H1 (cell line): ENCODE results near the gene MLN. TPM values are rescaled to one million over a fixed set of nuclear protein-coding genes. Genes with fewer than 3 reads are reported as not detected.

ENCODE experiments used
- CTCF ChIA-PET: fragments of 300-600 bp; sonication (Branson Sonifier 250); formaldehyde crosslinking; loops from one replicate; lab custom pipeline; 2021; ENCODE audit not compliant: partially characterized antibody; lab: Charles Lee
- POLR2A ChIA-PET: fragments of 300-600 bp; sonication (Branson Sonifier 250); formaldehyde crosslinking; loops from one replicate; lab custom pipeline; 2021; ENCODE audit warnings: inconsistent platforms; ENCODE audit not compliant: partially characterized antibody; lab: Charles Lee
- DNase-seq, 2 experiments: peaks; one replicate each; pipeline versions ENCODE4 v3.0.0 to v3.0.0-alpha.2; 2010 to 2022; ENCODE audit warnings: low spot score in 2 of 2, low read depth in 1 of 2, mixed read lengths in 1 of 2
- FAIRE-seq: peaks from 2 replicates; lab custom pipeline; 2011; peaks lifted over from hg19 to GRCh38; lab: Jason Lieb, UNC
- H2AFZ ChIP-seq: 2 replicates; pipeline ENCODE4 v1.8.1; 2012; ENCODE audit warnings: low read length, inconsistent platforms
- H2AK5ac ChIP-seq: 2 replicates; pipeline ENCODE4 v1.6.1; 2013; ENCODE audit warnings: low read depth, low read length
- H2BK120ac ChIP-seq: replicated peaks from 2 replicates; pipeline ENCODE3; 2013; ENCODE audit warnings: low read depth, low read length, inconsistent platforms
- H2BK12ac ChIP-seq: 2 replicates; pipeline ENCODE4 v1.6.1; 2013; ENCODE audit warnings: low read depth, low read length
- H2BK15ac ChIP-seq: 2 replicates; pipeline ENCODE4 v1.6.1; 2013; ENCODE audit warnings: low read length
- H2BK20ac ChIP-seq: 2 replicates; pipeline ENCODE4 v1.6.1; 2013; ENCODE audit warnings: low read length
- H2BK5ac ChIP-seq: 2 replicates; pipeline ENCODE4 v1.6.1; 2013; ENCODE audit warnings: low read depth, low read length
- H3K14ac ChIP-seq: 2 replicates; pipeline ENCODE4 v1.6.1; 2013; ENCODE audit warnings: inconsistent platforms; ENCODE audit not compliant: insufficient read length
- H3K18ac ChIP-seq: 2 replicates; pipeline ENCODE4 v1.6.1; 2013; ENCODE audit warnings: low read length; ENCODE audit errors: extremely low read depth
- H3K23ac ChIP-seq: 2 replicates; pipeline ENCODE4 v1.6.1; 2013; ENCODE audit warnings: inconsistent platforms; ENCODE audit not compliant: insufficient read length
- H3K23me2 ChIP-seq: 2 replicates; pipeline ENCODE4 v1.6.1; 2013; ENCODE audit warnings: low read depth, low read length
- H3K27ac ChIP-seq: 2 replicates; pipeline ENCODE4 v1.6.1; 2011; ENCODE audit warnings: low read depth, low read length, inconsistent platforms
- H3K27me3 ChIP-seq, 4 experiments: replicated peaks in 1 of 4; 1 replicate in 1 of 4; 2 replicates in 3 of 4; pipeline versions ENCODE4 v1.6.1 to v1.8.1; 2011 to 2013; ENCODE audit warnings: low read length in 3 of 4, mild to moderate bottlenecking in 3 of 4, inconsistent platforms in 2 of 4, mixed read lengths in 2 of 4, moderate library complexity in 1 of 4; ENCODE audit not compliant: control insufficient read depth in 3 of 4, insufficient read depth in 3 of 4; ENCODE audit errors: extremely low read depth in 1 of 4
- H3K36me3 ChIP-seq, 4 experiments: 2 replicates each; pipeline versions ENCODE4 v1.6.1 to v1.8.1; 2011 to 2013; ENCODE audit warnings: mild to moderate bottlenecking in 4 of 4, low read length in 3 of 4, moderate library complexity in 2 of 4, control low read depth in 1 of 4, inconsistent platforms in 1 of 4; ENCODE audit not compliant: insufficient read depth in 4 of 4, control insufficient read depth in 2 of 4
- H3K4ac ChIP-seq: replicated peaks from 2 replicates; pipeline ENCODE3; 2013; ENCODE audit warnings: low read length, low read depth, mixed read lengths, inconsistent platforms; ENCODE audit not compliant: insufficient read length
- H3K4me1 ChIP-seq, 4 experiments: replicated peaks in 1 of 4; 1 replicate in 1 of 4; 2 replicates in 3 of 4; pipeline versions ENCODE4 v1.6.1 to v1.8.1; 2011 to 2013; ENCODE audit warnings: low read length in 3 of 4, inconsistent platforms in 2 of 4, mixed read lengths in 1 of 4; ENCODE audit not compliant: insufficient read depth in 4 of 4, control insufficient read depth in 3 of 4
- H3K4me2 ChIP-seq, 2 experiments: 2 replicates each; pipeline versions ENCODE4 v1.6.1 to v1.8.1; 2011 to 2013; ENCODE audit warnings: low read depth in 2 of 2, low read length in 2 of 2, control low read depth in 1 of 2, inconsistent platforms in 1 of 2, mild to moderate bottlenecking in 1 of 2; ENCODE audit not compliant: insufficient read depth in 1 of 2
- H3K4me3 ChIP-seq, 4 experiments: fragments of 200-600, 300-600 bp in 1 of 4; sonication (generic), shearing (Covaris generic), sonication (Bioruptor Twin) in 1 of 4; 2 replicates each; pipeline versions ENCODE4 v1.5.1 to v1.8.1; 2011 to 2016; ENCODE audit warnings: low read length in 4 of 4, low read depth in 3 of 4, control low read depth in 2 of 4, inconsistent platforms in 2 of 4, mild to moderate bottlenecking in 2 of 4, mixed read lengths in 1 of 4, moderate library complexity in 1 of 4; ENCODE audit not compliant: insufficient read depth in 2 of 4; ENCODE audit errors: extremely low read depth in 1 of 4
- H3K56ac ChIP-seq: replicated peaks from 2 replicates; pipeline ENCODE3; 2013; ENCODE audit warnings: low read depth, mild to moderate bottlenecking, mixed read lengths, low read length, inconsistent platforms; ENCODE audit not compliant: insufficient read length
- H3K79me1 ChIP-seq: 2 replicates; pipeline ENCODE4 v1.6.1; 2013; ENCODE audit warnings: low read depth, low read length, control low read depth
- H3K79me2 ChIP-seq, 2 experiments: 2 replicates each; pipeline versions ENCODE4 v1.6.1 to v1.8.1; 2012 to 2013; ENCODE audit warnings: low read length in 2 of 2, mild to moderate bottlenecking in 2 of 2, inconsistent platforms in 1 of 2; ENCODE audit not compliant: insufficient read depth in 2 of 2, control insufficient read depth in 1 of 2
- H3K9ac ChIP-seq, 4 experiments: replicated peaks in 1 of 4; 1 replicate in 1 of 4; 2 replicates in 3 of 4; pipeline versions ENCODE4 v1.6.1 to v1.8.1; 2011 to 2013; ENCODE audit warnings: low read depth in 3 of 4, low read length in 3 of 4, control low read depth in 2 of 4, mild to moderate bottlenecking in 2 of 4, moderate library complexity in 2 of 4, inconsistent platforms in 1 of 4; ENCODE audit errors: extremely low read depth in 1 of 4
- H3K9me3 ChIP-seq, 2 experiments: 2 replicates each; pipeline versions ENCODE4 v1.6.1 to v1.8.1; 2012 to 2013; ENCODE audit warnings: mild to moderate bottlenecking in 2 of 2, moderate library complexity in 2 of 2, control low read depth in 1 of 2, inconsistent platforms in 1 of 2, low read depth in 1 of 2, low read length in 1 of 2, mixed read lengths in 1 of 2; ENCODE audit not compliant: insufficient read depth in 2 of 2
- H4K20me1 ChIP-seq, 2 experiments: replicated peaks in 1 of 2; 2 replicates each; pipeline versions ENCODE3 to v1.8.1; 2011 to 2013; ENCODE audit warnings: inconsistent platforms in 2 of 2, low read length in 2 of 2, mild to moderate bottlenecking in 1 of 2; ENCODE audit not compliant: insufficient read depth in 2 of 2, control insufficient read depth in 1 of 2
- H4K5ac ChIP-seq: 2 replicates; pipeline ENCODE4 v1.6.1; 2013; ENCODE audit warnings: low read length, low read depth, mixed read lengths, inconsistent platforms; ENCODE audit not compliant: insufficient read length
- H4K8ac ChIP-seq: 2 replicates; pipeline ENCODE4 v1.8.0; 2013; ENCODE audit warnings: mild to moderate bottlenecking, moderate library complexity, low read length, inconsistent platforms; ENCODE audit not compliant: insufficient read depth; ENCODE audit errors: extremely low read depth
- H4K91ac ChIP-seq: replicated peaks from 2 replicates; pipeline ENCODE3; 2013; ENCODE audit warnings: low read length, mixed read lengths, inconsistent platforms; ENCODE audit not compliant: insufficient read length
- ATF2 ChIP-seq: IDR thresholded peaks from 2 replicates; pipeline ENCODE4 v1.6.1; 2012; ENCODE audit warnings: low read length, inconsistent platforms
- HDAC2 ChIP-seq, 2 experiments: fragments of 300-600 bp in 1 of 2; sonication (generic) in 1 of 2; IDR thresholded peaks; 2 replicates each; pipeline ENCODE4 v1.6.1; 2011 to 2012; ENCODE audit warnings: low read depth in 2 of 2, low read length in 2 of 2, mild to moderate bottlenecking in 2 of 2, moderate library complexity in 2 of 2, borderline replicate concordance in 1 of 2, inconsistent platforms in 1 of 2
- JUN ChIP-seq: IDR thresholded peaks from 2 replicates; pipeline ENCODE4 v1.6.1; 2011; ENCODE audit warnings: low read depth, mild to moderate bottlenecking, improper control_type of control experiment, low read length
- RAD21 ChIP-seq, 2 experiments: IDR thresholded peaks in 1 of 2; conservative IDR thresholded peaks in 1 of 2; 2 replicates each; pipeline ENCODE4 v1.6.1; 2011; ENCODE audit warnings: low read depth in 2 of 2, low read length in 2 of 2, improper control_type of control experiment in 1 of 2, inconsistent platforms in 1 of 2, mild to moderate bottlenecking in 1 of 2, moderate library complexity in 1 of 2
- RBBP5 ChIP-seq: IDR thresholded peaks from 2 replicates; pipeline ENCODE4 v1.7.1; 2012; ENCODE audit warnings: low read depth, mild to moderate bottlenecking, inconsistent platforms, low read length, moderate library complexity, borderline replicate concordance
- SIN3A ChIP-seq, 2 experiments: IDR thresholded peaks in 1 of 2; conservative IDR thresholded peaks in 1 of 2; 2 replicates each; pipeline ENCODE4 v1.6.1; 2011 to 2012; ENCODE audit warnings: low read length in 2 of 2, improper control_type of control experiment in 1 of 2, low read depth in 1 of 2, mild to moderate bottlenecking in 1 of 2
- SP2 ChIP-seq: IDR thresholded peaks from 2 replicates; pipeline ENCODE4 v1.6.1; 2012; ENCODE audit warnings: mild to moderate bottlenecking, low read length, inconsistent platforms
- WGBS, 2 experiments: shearing (Covaris generic) in 1 of 2; methylation state at CpG; one replicate each; pipeline versions ENCODE4 v1.1.6 to v1.1.7; 2013 to 2015; ENCODE audit warnings: low lambda C conversion rate in 2 of 2, mixed read lengths in 2 of 2, inconsistent platforms in 1 of 2, low coverage in 1 of 2, missing lambda C conversion rate in 1 of 2; ENCODE audit not compliant: insufficient replicate concordance in 2 of 2, insufficient coverage in 1 of 2, insufficient read length in 1 of 2; ENCODE audit errors: extremely low coverage in 1 of 2, missing lambda C conversion rate in 1 of 2; 5-methylcytosine and 5-hydroxymethylcytosine counted together
- polyA plus RNA-seq, 7 experiments: library from polyadenylated mRNA; depleted of rRNA in 3 of 7; stranded (reverse) in 5 of 7; unstranded in 2 of 7; fragments of >200 nt in 5 of 7; fragments of 200-250 nt in 2 of 7; gene quantifications; 1 replicate in 5 of 7; 2 replicates in 1 of 7; 4 replicates in 1 of 7; pipeline versions ENCODE4 v1.2.1 to v1.2.3, GENCODE V29; 2011 to 2013; ENCODE audit warnings: missing spikeins in 2 of 7, mixed read lengths in 2 of 7
- total RNA-seq: library from RNA; stranded (reverse); fragmentation: NEBNext Ultra II Directional; extraction: Animal tissue kit (Norgen Biotek cat#: 25700); gene quantifications from 2 replicates; pipeline ENCODE4 v1.2.1, GENCODE V29; 2021

The MLN gene
- total and polyA plus RNA-seq, 2 of the 8 experiments (the other 6 are each of a cell fraction or from before 2014, with no cell fraction given): not detected

- no peaks in the 10 kb centered on the region for H3K23me2 ChIP-seq
- H3K9ac ChIP-seq: no peak overlapping the region
- POLR2A ChIA-PET: interaction anchor here (5.0 to 7.6 kb wide), 2 partner anchors 8 to 11 kb away, joined by 39 to 101 read pairs; partner anchors contain the start of gene LEMD2
- no peak overlapping the region for H3K4ac ChIP-seq
- H2BK120ac ChIP-seq: no peak overlapping the region
- H3K9me3 ChIP-seq: no peaks in the 10 kb centered on the region
- FAIRE-seq (no peak), DNase-seq (no peak)
- no peak overlapping the region for H4K8ac ChIP-seq
- no peak overlapping the region; the same call in 1 of the 2 replicates for H2BK5ac ChIP-seq
- peaks cover 0 to 6% of the 10 kb centered on the region in 2 experiments for H4K20me1 ChIP-seq
- no peak overlapping the region for H3K4me3 ChIP-seq
- H3K14ac ChIP-seq: no peak overlapping the region
- no peak overlapping the region for H2AK5ac ChIP-seq
- no peak overlapping the region for H3K23ac ChIP-seq
- H3K27me3 ChIP-seq: no peaks in the 10 kb centered on the region
- H2BK20ac ChIP-seq: no peak overlapping the region
- no peak overlapping the region for H3K18ac ChIP-seq
- no peak overlapping the region for H3K56ac ChIP-seq
- no peak overlapping the region for H2BK12ac ChIP-seq
- no peaks in the 10 kb centered on the region for H3K79me1 ChIP-seq
- H4K91ac ChIP-seq: no peak overlapping the region
- H3K36me3 ChIP-seq: peaks cover 31 to 89% (median 54%) of the 10 kb centered on the region in 4 experiments
- H2BK15ac ChIP-seq: no peak overlapping the region
- peaks cover 13 to 41% (median 36%) of the 10 kb centered on the region in 4 experiments for H3K4me1 ChIP-seq
- 92% methylated on average over 13 of the region's 13 CpGs; no CpG with 5 or more reads in 1 of the 2 experiments for WGBS, 2 experiments
- H3K4me2 ChIP-seq: no peak overlapping the region
- no peak overlapping the region for H3K27ac ChIP-seq
- H4K5ac ChIP-seq: no peak overlapping the region
- TF ChIP-seq ATF2 (no peak), SIN3A (conservative IDR thresholded peaks at IDR 0.05 in 1 of 2, IDR thresholded peaks at IDR 0.05 in 1 of 2; ENCODE audit: low read depth in 1 of 2, low read length in 2 of 2) (no peak), RBBP5 (no peak), SP2 (no peak), RAD21 (IDR thresholded peaks at IDR 0.05 in 1 of 2, conservative IDR thresholded peaks at IDR 0.05 in 1 of 2; ENCODE audit: low read depth in 2 of 2, low read length in 2 of 2) (no peak), HDAC2 (IDR thresholded peaks at IDR 0.05; ENCODE audit: borderline replicate concordance in 1 of 2, low read depth in 2 of 2, low read length in 2 of 2) (no peak), JUN (no peak)
- TF ChIP-seq, all 59 proteins: peak for 0
- Histone ChIP-seq H2AFZ (no peak overlapping the region), H3K79me2 (no peaks in the 10 kb centered on the region)
- CTCF ChIA-PET: interaction anchor here (1.1 to 14.3 kb wide), 6 partner anchors 18 to 63 kb away, joined by 3 to 156 read pairs (median 4); no protein-coding TSS in a partner anchor
Observed at GRCh38 chr6:33776764-33777163, 27.0 kb downstream of the MLN start.
